Activated B cell treated with CpG ODN at 0.5 μM for 24 hours (primary cell): ENCODE data around the gene RGS17. TPM values are rescaled to one million over a fixed set of nuclear protein-coding genes. Genes with fewer than 3 reads are reported as not detected.

ENCODE experiments used
- ATAC-seq: fragments of 200-7000 bp; cut with Tn5 transposase; one replicate; pipeline ENCODE4 v1.10.0; 2021; ENCODE audit warnings: low read depth, mild to moderate bottlenecking, moderate library complexity
- CTCF ChIA-PET: fragments of 350-600 bp; sonication (Branson Sonifier 250); formaldehyde crosslinking; loops from one replicate; lab custom pipeline; 2021; ENCODE audit warnings: antibody characterized with exemption; lab: Charles Lee
- POLR2A ChIA-PET: fragments of 350-600 bp; sonication (Branson Sonifier 250); formaldehyde crosslinking; loops from one replicate; lab custom pipeline; 2021; ENCODE audit warnings: antibody characterized with exemption; lab: Charles Lee
- DNase-seq: peaks from one replicate; pipeline ENCODE4 v3.0.0; 2022
- H3K27ac Mint-ChIP-seq: one replicate; pipeline ENCODE4 v1.8.0; 2020; ENCODE audit warnings: mixed read lengths
- H3K27me3 Mint-ChIP-seq: one replicate; pipeline ENCODE4 v1.8.0; 2021; ENCODE audit warnings: mixed read lengths
- H3K36me3 Mint-ChIP-seq: one replicate; pipeline ENCODE4 v1.8.0; 2021; ENCODE audit warnings: low read depth, mixed read lengths
- H3K4me1 Mint-ChIP-seq: one replicate; pipeline ENCODE4 v1.8.0; 2021; ENCODE audit warnings: mixed read lengths
- H3K4me3 Mint-ChIP-seq: one replicate; pipeline ENCODE4 v1.8.0; 2020; ENCODE audit warnings: mild to moderate bottlenecking, mixed read lengths
- H3K9me3 Mint-ChIP-seq: one replicate; pipeline ENCODE4 v1.8.0; 2020; ENCODE audit warnings: mixed read lengths
- intact Hi-C: fragments of 100-400 bp; cut with micrococcal nuclease; formaldehyde crosslinking; loops from one replicate; pipeline ENCODE4 v1.15.1; 2024
- total RNA-seq: library from RNA; stranded (reverse); gene quantifications from 2 replicates; pipeline ENCODE4 v1.2.3, GENCODE V29; 2022
- TF ChIP-seq, protein P1 (sequence below): fragments of 200-600 bp; IDR thresholded peaks from one replicate; pipeline ENCODE4 v1.8.0; 2022; ENCODE audit warnings: antibody characterized with exemption, mild to moderate bottlenecking

The RGS17 gene
- total RNA-seq, 1 donor from 2014 or later, result not detected

DNA sequence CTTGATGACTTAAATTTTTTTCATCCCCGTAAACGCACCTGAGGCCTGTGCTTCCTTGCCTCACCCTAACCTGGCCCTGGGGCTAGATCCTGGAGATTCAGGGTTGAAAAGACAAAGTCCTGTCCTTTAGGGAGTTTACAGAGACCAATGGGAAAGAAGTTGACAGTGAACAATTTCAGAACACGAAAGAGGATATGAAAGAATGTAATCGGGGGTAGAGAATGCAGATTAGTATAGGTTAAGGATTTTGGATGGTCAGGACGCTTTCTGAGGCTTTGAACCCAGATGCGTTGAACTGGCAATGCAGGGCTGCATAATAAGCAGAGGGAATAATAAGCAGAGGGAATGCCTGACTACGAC is 146.6 kb downstream of the RGS17 start:
- ChIA-PET CTCF (no interaction called here), POLR2A (interaction anchor here (1.0 to 2.1 kb wide), 2 partner anchors 13 to 17 kb away, joined by 4 to 26 read pairs; partner anchors contain the start of gene MTRF1L)
- H3K9me3 Mint-ChIP-seq, result no peaks in the 10 kb centered on the region
- peaks cover 14% of the 10 kb centered on the region for H3K36me3 Mint-ChIP-seq
- TF ChIP-seq, protein P1, sequence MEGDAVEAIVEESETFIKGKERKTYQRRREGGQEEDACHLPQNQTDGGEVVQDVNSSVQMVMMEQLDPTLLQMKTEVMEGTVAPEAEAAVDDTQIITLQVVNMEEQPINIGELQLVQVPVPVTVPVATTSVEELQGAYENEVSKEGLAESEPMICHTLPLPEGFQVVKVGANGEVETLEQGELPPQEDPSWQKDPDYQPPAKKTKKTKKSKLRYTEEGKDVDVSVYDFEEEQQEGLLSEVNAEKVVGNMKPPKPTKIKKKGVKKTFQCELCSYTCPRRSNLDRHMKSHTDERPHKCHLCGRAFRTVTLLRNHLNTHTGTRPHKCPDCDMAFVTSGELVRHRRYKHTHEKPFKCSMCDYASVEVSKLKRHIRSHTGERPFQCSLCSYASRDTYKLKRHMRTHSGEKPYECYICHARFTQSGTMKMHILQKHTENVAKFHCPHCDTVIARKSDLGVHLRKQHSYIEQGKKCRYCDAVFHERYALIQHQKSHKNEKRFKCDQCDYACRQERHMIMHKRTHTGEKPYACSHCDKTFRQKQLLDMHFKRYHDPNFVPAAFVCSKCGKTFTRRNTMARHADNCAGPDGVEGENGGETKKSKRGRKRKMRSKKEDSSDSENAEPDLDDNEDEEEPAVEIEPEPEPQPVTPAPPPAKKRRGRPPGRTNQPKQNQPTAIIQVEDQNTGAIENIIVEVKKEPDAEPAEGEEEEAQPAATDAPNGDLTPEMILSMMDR, result no peak
- peak overlapping the region; percentile 100 for H3K4me3 Mint-ChIP-seq
- no peak for DNase-seq
- intact Hi-C loops, result loop anchor here (2.0 to 10.0 kb wide), 3 partner anchors 682 to 1748 kb away; partner anchors contain the start of gene SCAF8
- no peaks in the 10 kb centered on the region for H3K27me3 Mint-ChIP-seq
- no peak for ATAC-seq
- H3K4me1 Mint-ChIP-seq, result peaks cover 38% of the 10 kb centered on the region
- peak overlapping the region; percentile 100 for H3K27ac Mint-ChIP-seq

GRCh38 chr6:152983637-152984512 is 147.2 kb downstream of the RGS17 start:
- Mint-ChIP-seq H3K27me3 (no peaks in the 10 kb centered on the region), H3K9me3 (no peaks in the 10 kb centered on the region), H3K27ac (peak overlapping the region; percentile 100), H3K4me1 (peaks cover 41% of the 10 kb centered on the region), H3K4me3 (peak overlapping the region; percentile 100), H3K36me3 (peaks cover 14% of the 10 kb centered on the region)
- DNase-seq (peak; percentile 49), ATAC-seq (peak; percentile 13)
- CTCF ChIA-PET, result interaction anchor here (0.9 to 1.0 kb wide), 2 partner anchors 18 to 21 kb away, joined by 3 read pairs; partner anchors contain the start of gene MTRF1L
- POLR2A ChIA-PET, result interaction anchor here (1.0 to 2.1 kb wide), 2 partner anchors 14 to 18 kb away, joined by 4 to 26 read pairs; partner anchors contain the start of gene MTRF1L
- intact Hi-C loops, result loop anchor here (2.0 to 10.0 kb wide), 6 partner anchors 41 to 1749 kb away; partner anchors contain the start of genes RMND1, SCAF8 and ZBTB2
- TF ChIP-seq, protein P1, result no peak

GRCh38 chr6:152982904-152983636 is 148.0 kb downstream of the RGS17 start, which contains the start of gene FBXO5:
FBXO5 (minus strand) TSS chr6:152983041; CDS start chr6:152982959, 82 bp downstream.
- POLR2A ChIA-PET, result interaction anchor here (2.1 kb wide), 1 partner anchor 19 kb away, joined by 26 read pairs; the partner anchor contains the start of gene MTRF1L
- peak within 1 kb of the TSS; percentile 100 for H3K27ac Mint-ChIP-seq
- CTCF ChIA-PET, result interaction anchor here (0.9 to 1.0 kb wide), 2 partner anchors 19 to 22 kb away, joined by 3 read pairs; partner anchors contain the start of gene MTRF1L
- H3K36me3 Mint-ChIP-seq, result peaks cover 18% of the 10 kb centered on the region
- H3K27me3 Mint-ChIP-seq, result no peaks in the 10 kb centered on the region
- peak; percentile 92 for ATAC-seq
- intact Hi-C loops, result loop anchor here (2.0 to 10.0 kb wide), 5 partner anchors 42 to 1592 kb away; partner anchors contain the start of genes RMND1 and ZBTB2
- DNase-seq, result peak; percentile 95
- H3K9me3 Mint-ChIP-seq, result no peaks in the 10 kb centered on the region
- peaks cover 41% of the 10 kb centered on the region for H3K4me1 Mint-ChIP-seq
- TF ChIP-seq, protein P1, result no peak
- peak within 1 kb of the TSS; percentile 100 for H3K4me3 Mint-ChIP-seq

GRCh38 chr6:152981989-152982903 is 148.8 kb downstream of the RGS17 start:
- Mint-ChIP-seq H3K4me1 (peaks cover 41% of the 10 kb centered on the region), H3K27ac (no peak overlapping the region)

More at GRCh38 chr6:152981989-152982903, 148.8 kb downstream of the RGS17 start:
- TF ChIP-seq, protein P1, result no peak
- ATAC-seq, result no peak
- intact Hi-C loops, result loop anchor here (1.0 to 10.0 kb wide), 6 partner anchors 21 to 1591 kb away; partner anchors contain the start of genes RMND1 and ZBTB2
- no peak for DNase-seq
- H3K4me3 Mint-ChIP-seq, result peak overlapping the region; percentile 100
- peaks cover 18% of the 10 kb centered on the region for H3K36me3 Mint-ChIP-seq
- no peaks in the 10 kb centered on the region for H3K27me3 Mint-ChIP-seq
- CTCF ChIA-PET, result no interaction called here
- POLR2A ChIA-PET, result interaction anchor here (2.1 kb wide), 1 partner anchor 20 kb away, joined by 26 read pairs; the partner anchor contains the start of gene MTRF1L
- no peaks in the 10 kb centered on the region for H3K9me3 Mint-ChIP-seq
